ENCODE results near the gene MAP1S. TPM values are rescaled to one million over a fixed set of nuclear protein-coding genes. Genes with fewer than 3 reads are reported as not detected.
A peak's percentile ranks its signal among the peaks of the same experiment; 100 is the strongest.

MAP1S gene
- total RNA-seq, 2 experiments from 2014 or later: 18.1 to 21.4 TPM

DNA sequence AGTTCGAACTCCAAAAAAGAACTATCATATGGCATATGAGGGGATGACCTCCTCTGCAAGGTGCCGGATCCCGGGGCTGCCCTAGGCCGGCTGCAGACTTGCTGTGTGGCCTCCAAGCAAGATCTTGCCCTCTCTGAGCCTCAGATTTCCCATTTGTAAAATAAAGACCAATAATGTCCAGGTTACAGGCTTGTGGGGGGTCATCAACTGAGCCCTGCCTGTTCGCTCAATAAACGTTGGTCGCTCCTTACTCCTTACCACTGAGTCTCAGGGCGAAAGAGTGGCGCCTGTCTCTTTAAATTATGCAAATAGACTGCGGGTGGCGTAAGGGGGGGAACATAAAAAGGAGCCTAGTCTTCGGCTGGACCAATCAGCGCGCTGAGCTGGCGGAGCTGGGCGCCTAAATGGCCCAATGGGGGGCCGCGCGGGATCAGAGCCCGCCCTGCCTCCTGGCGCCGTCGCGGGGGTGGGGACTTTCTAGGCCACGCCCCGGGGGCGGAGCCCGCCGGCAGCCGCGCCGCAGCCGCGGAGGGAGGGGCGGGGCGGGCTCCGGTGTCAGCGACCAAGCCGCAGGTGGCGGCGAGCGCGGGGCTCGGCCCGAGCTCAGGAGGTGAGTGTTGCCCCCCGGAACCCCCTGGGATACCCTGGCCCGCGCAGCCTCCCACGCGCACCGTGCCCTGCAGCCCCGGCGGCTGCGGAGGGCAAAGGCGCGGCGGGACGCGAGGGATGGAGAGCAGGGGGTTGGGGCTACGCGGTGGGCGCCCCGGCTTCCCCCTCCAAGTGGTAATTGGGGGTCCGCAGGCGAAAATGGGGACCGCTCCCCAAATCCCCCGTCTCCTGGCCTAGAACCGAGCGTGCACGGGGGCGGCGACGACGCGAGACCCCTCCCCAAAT lies 28.2 kb downstream of the MAP1S start:
- peaks cover 11% of the 10 kb centered on the region for H3K36me3 Mint-ChIP-seq (ENCODE audit: low read depth)
- ATAC-seq (ENCODE audit: poor library complexity) (peak; percentile 87), DNase-seq (peak; percentile 88 to 98 (median 94))
- H3K9me3 Mint-ChIP-seq: no peaks in the 10 kb centered on the region
- Histone ChIP-seq H3K27me3 (ENCODE audit: control insufficient read depth in 1 of 2, insufficient read depth in 2 of 2, low read length in 2 of 2) (no peaks in the 10 kb centered on the region), H3K27ac (ENCODE audit: low read depth in 1 of 2, low read length in 2 of 2) (no peak overlapping the region), H3K9me3 (ENCODE audit: control insufficient read depth in 1 of 2, insufficient read depth in 1 of 2, low read length in 2 of 2) (no peaks in the 10 kb centered on the region), H3K36me3 (ENCODE audit: insufficient read depth, low read length) (no peaks in the 10 kb centered on the region), H3K4me3 (ENCODE audit: low read length) (peak overlapping the region; percentile 69), H3K4me1 (ENCODE audit: insufficient read depth, low read length) (peaks cover 56% of the 10 kb centered on the region)
- CTCF ChIA-PET: interaction anchor here (0.6 to 3.1 kb wide), 3 partner anchors 112 to 185 kb away, joined by 3 to 8 read pairs (median 3); partner anchors contain the start of genes CCDC124 and RPL18A
- POLR2A ChIA-PET: interaction anchor here (0.6 to 2.1 kb wide), 6 partner anchors 10 to 328 kb away, joined by 3 to 12 read pairs (median 6); partner anchors contain the start of genes JAK3, MAP1S and RPL18A
- intact Hi-C loops (cut with DNase I, micrococcal nuclease): loop anchor here (1.0 to 5.0 kb wide), 2 partner anchors 28 to 190 kb away; partner anchors contain the start of genes MAP1S (in 2 of the 2) and COLGALT1 (in 1 of the 2)
- H3K27ac Mint-ChIP-seq: peak overlapping the region; percentile 82
- peak overlapping the region; percentile 96 for H3K4me3 Mint-ChIP-seq
- H3K27me3 Mint-ChIP-seq: no peaks in the 10 kb centered on the region
- TF ChIP-seq, protein P1, sequence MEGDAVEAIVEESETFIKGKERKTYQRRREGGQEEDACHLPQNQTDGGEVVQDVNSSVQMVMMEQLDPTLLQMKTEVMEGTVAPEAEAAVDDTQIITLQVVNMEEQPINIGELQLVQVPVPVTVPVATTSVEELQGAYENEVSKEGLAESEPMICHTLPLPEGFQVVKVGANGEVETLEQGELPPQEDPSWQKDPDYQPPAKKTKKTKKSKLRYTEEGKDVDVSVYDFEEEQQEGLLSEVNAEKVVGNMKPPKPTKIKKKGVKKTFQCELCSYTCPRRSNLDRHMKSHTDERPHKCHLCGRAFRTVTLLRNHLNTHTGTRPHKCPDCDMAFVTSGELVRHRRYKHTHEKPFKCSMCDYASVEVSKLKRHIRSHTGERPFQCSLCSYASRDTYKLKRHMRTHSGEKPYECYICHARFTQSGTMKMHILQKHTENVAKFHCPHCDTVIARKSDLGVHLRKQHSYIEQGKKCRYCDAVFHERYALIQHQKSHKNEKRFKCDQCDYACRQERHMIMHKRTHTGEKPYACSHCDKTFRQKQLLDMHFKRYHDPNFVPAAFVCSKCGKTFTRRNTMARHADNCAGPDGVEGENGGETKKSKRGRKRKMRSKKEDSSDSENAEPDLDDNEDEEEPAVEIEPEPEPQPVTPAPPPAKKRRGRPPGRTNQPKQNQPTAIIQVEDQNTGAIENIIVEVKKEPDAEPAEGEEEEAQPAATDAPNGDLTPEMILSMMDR (IDR thresholded peaks at IDR 0.05): no peak
- peaks cover 47% of the 10 kb centered on the region for H3K4me1 Mint-ChIP-seq (ENCODE audit: low read depth)

DNA sequence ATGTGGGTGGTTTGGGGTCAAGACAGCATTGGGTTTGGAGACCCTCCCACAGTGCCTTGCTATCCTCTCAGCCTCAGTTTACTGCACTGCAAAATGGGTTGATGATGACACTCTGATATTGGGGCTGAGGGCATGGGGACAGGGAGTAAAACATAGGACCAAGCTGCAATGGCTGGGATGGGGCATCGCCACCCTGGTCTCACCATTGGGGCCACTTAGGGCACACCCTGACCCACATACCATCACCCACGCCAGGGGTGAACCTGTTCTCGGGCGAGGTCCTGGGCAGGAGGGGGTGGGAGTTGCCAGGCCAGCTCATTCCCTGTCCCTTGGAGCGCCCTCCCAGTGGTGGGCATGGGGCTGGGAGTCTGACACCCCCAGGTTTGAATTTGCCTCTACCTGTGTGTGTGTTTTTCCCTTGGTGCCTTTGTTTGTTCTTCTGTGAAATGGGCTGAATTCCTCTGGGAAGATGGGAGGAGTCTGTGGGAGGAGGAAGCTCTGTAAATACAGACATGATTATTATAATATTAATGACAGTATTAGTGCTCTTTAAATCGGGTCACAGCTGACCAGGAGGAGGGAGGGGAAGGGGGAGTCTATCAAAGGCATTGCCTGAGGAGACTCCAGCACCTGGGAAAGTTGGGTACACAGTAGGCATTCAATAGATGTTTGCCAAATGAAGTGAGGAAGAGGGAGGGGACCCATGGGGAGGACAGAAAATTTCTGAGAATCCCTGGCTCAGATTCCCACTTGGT lies 29.8 kb downstream of the MAP1S start:
- H3K9me3 ChIP-seq (ENCODE audit: control insufficient read depth in 1 of 2, insufficient read depth in 1 of 2, low read length in 2 of 2): no peaks in the 10 kb centered on the region
- H3K4me3 ChIP-seq (ENCODE audit: low read length): no peak overlapping the region
- Mint-ChIP-seq H3K4me1 (ENCODE audit: low read depth) (peaks cover 51% of the 10 kb centered on the region), H3K36me3 (ENCODE audit: low read depth) (peaks cover 15% of the 10 kb centered on the region), H3K27ac (peak overlapping the region; percentile 91), H3K27me3 (no peaks in the 10 kb centered on the region), H3K9me3 (no peaks in the 10 kb centered on the region), H3K4me3 (peak overlapping the region; percentile 96)
- ChIA-PET POLR2A (interaction anchor here (1.4 kb wide), 1 partner anchor 111 kb away, joined by 6 read pairs; the partner anchor contains the start of gene RPL18A), CTCF (interaction anchor here (1.4 to 3.1 kb wide), 3 partner anchors 24 to 184 kb away, joined by 4 to 8 read pairs (median 5); partner anchors contain the start of genes CCDC124 and RPL18A)
- H3K36me3 ChIP-seq (ENCODE audit: insufficient read depth, low read length): peaks cover 8% of the 10 kb centered on the region
- H3K27me3 ChIP-seq (ENCODE audit: control insufficient read depth in 1 of 2, insufficient read depth in 2 of 2, low read length in 2 of 2): no peaks in the 10 kb centered on the region
- TF ChIP-seq, protein P1 (IDR thresholded peaks at IDR 0.05): no peak
- peak overlapping the region in 1 of 2 donors; percentile 29 for H3K27ac ChIP-seq (ENCODE audit: low read depth in 1 of 2, low read length in 2 of 2)
- intact Hi-C loops (cut with DNase I, micrococcal nuclease): loop anchor here in 1 of 2 experiments (5.0 kb wide), 1 partner anchor 192 kb away; the partner anchor contains the start of gene COLGALT1
- ATAC-seq (ENCODE audit: poor library complexity): no peak
- peaks cover 71% of the 10 kb centered on the region for H3K4me1 ChIP-seq (ENCODE audit: insufficient read depth, low read length)
- peak in 2 of 14 experiments; percentile 10 to 16 for DNase-seq

DNA sequence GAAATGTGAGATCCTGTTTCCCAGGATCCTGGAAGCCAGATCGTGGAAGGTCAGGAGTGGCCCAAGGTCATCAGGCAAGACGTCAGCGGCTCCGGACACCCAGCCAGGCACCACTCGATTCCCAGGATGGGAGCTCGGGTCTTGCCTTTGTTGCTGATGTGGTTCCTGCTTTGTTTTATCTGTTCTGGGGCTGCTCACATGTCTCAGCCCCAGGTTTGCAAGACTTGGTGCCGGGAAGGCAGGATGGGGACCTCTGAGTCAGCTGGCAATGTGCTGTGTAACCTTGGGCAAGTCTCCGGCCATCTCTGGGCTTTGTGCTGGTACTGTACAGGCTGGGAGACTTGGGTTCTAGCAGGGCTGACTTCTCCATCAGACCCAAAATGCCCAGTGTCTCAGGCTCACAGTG lies 30.6 kb downstream of the MAP1S start:
- POLR2A ChIA-PET: interaction anchor here (0.6 to 3.3 kb wide), 4 partner anchors 14 to 1918 kb away, joined by 3 to 19 read pairs (median 8); partner anchors contain the start of genes JAK3 and MAP1S
- H3K36me3 Mint-ChIP-seq (ENCODE audit: low read depth): peaks cover 23% of the 10 kb centered on the region
- intact Hi-C loops (cut with DNase I, micrococcal nuclease): loop anchor here (2.0 to 5.0 kb wide), 2 partner anchors 35 to 193 kb away; partner anchors contain the start of gene COLGALT1 (in 1 of the 2)
- TF ChIP-seq, protein P1 (IDR thresholded peaks at IDR 0.05): no peak
- H3K4me1 ChIP-seq (ENCODE audit: insufficient read depth, low read length): peaks cover 80% of the 10 kb centered on the region
- H3K4me1 Mint-ChIP-seq (ENCODE audit: low read depth): peaks cover 59% of the 10 kb centered on the region
- no peaks in the 10 kb centered on the region for H3K9me3 ChIP-seq (ENCODE audit: control insufficient read depth in 1 of 2, insufficient read depth in 1 of 2, low read length in 2 of 2)
- H3K4me3 Mint-ChIP-seq: peak overlapping the region; percentile 96
- no peaks in the 10 kb centered on the region for H3K27me3 Mint-ChIP-seq
- no peaks in the 10 kb centered on the region for H3K9me3 Mint-ChIP-seq
- ATAC-seq (ENCODE audit: poor library complexity) (no peak), DNase-seq (peak in 7 of 14 experiments; percentile 10 to 54 (median 30))
- no peaks in the 10 kb centered on the region for H3K27me3 ChIP-seq (ENCODE audit: control insufficient read depth in 1 of 2, insufficient read depth in 2 of 2, low read length in 2 of 2)
- CTCF ChIA-PET: interaction anchor here (1.4 to 3.1 kb wide), 3 partner anchors 24 to 183 kb away, joined by 4 to 8 read pairs (median 5); partner anchors contain the start of genes CCDC124 and RPL18A
- H3K4me3 ChIP-seq (ENCODE audit: low read length): peak overlapping the region; percentile 82
- H3K27ac ChIP-seq (ENCODE audit: low read depth in 1 of 2, low read length in 2 of 2): peak overlapping the region in 1 of 2 donors; percentile 29
- H3K27ac Mint-ChIP-seq: peak overlapping the region; percentile 91
- peaks cover 17% of the 10 kb centered on the region for H3K36me3 ChIP-seq (ENCODE audit: insufficient read depth, low read length)
